HG02981 (cell line): ENCODE data around the gene ARPIN.

ENCODE experiments used
- ATAC-seq: cut with Tn5 transposase; IDR thresholded peaks from one replicate; pipeline ENCODE4 v1.9.1; 2021; ENCODE audit warnings: mild to moderate bottlenecking, moderate library complexity; ENCODE audit not compliant: unreplicated experiment

ARPIN gene

GRCh38 chr15:89845305-89845893, 67.4 kb downstream of the ARPIN start:
- no peak for ATAC-seq
